GM19023 (cell line): ENCODE data around the gene SRGAP2B.
"Not testable (repeated sequence)": the region's sequence is repeated elsewhere in the genome, so short reads cannot be mapped to it uniquely, and the experiment has no call there.

Experiments used
- ATAC-seq: cut with Tn5 transposase; IDR thresholded peaks from one replicate; pipeline ENCODE4 v1.9.1; 2021; ENCODE audit warnings: mild to moderate bottlenecking, moderate library complexity; ENCODE audit not compliant: unreplicated experiment

The SRGAP2B gene

DNA sequence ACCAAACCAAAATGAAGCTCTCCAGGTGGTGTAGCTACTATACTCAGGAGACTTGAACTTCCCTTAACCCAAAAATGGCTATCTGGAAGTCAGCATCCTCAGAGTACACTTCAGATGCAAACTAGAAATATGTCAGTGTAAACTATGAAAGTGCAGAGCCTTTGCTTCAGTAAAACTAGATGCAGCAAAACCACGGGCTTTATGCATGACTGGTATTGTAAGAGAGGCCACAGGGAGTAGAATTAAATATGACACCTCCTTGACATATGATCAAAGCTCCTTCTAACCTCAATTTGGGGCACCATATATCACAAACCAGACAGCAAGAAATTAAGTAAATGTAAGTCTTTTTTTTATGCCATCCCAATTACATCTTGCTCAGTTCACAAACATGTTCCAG is 47.6 kb downstream of the SRGAP2B start:
- ATAC-seq = not testable (repeated sequence)

DNA sequence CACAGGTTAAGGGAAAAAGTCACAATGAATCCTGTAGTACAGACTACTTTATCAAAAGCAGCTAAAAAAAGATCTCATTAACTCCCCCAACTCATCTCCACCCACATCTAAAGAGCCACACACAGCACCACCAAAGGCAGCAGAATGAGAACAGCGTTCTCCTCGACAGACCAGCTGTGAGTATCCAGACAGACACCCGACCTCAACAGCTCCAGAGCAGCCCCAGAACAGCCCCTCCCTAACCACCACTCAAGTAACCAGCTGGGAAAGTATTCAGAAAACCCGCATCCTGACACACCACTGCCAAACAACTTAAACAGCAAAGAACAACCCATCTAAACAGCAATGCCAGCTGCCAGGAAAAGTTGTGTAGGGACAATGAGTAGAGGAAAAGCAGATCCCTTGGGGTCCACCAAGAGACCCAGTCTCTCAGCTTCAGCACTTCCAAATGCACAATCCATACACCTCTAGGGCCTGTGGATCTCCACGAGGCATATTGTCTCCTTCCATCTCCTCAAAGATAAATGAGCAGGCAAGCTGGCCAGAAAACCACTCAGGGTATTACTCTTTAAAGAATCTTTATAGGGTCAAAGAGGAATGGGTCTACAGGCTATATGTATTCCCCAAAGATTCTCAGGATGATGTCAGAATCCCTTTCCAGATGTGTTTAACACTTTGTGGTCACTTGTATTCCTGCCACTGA is 49.4 kb downstream of the SRGAP2B start:
- ATAC-seq = not testable (repeated sequence)

DNA sequence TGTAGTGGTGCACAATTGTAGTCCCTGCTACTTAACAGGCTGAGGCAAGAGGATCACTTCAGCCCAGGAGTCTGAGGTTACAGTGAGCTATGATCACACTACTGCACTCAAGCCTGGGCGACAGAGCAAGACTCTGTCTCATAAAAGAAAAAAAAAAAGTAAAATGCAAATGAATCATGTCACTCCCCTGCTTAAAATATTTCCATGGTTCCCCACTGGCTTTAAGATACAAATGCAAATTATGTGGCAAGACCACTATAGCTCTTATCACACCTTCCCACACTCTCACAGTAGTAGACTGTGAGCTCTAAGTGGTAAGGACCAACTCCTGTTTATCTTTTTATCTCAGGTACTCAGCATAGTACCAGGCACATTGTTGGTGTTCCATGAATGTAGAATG is 53.6 kb downstream of the SRGAP2B start:
- ATAC-seq = peak; percentile 70

DNA sequence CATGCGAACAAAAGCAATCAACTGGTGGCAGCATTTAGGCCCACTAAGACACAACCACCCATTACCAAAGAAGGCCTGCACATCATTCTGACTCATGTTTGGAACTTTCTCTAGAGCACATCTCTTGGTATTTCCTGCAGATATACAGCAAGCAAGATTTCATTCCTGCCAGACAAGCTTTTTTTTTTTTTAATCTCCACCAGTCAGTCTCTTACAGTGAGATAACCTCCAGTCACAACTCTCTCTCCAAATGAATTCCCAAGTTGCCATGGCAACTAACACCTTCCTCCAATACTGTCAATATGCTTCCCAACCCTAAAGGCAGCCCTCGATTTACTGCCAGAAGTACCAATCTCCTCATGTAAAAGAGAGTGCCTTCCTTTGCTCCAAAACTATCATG is 59.1 kb downstream of the SRGAP2B start:
- ATAC-seq = not testable (repeated sequence)

DNA sequence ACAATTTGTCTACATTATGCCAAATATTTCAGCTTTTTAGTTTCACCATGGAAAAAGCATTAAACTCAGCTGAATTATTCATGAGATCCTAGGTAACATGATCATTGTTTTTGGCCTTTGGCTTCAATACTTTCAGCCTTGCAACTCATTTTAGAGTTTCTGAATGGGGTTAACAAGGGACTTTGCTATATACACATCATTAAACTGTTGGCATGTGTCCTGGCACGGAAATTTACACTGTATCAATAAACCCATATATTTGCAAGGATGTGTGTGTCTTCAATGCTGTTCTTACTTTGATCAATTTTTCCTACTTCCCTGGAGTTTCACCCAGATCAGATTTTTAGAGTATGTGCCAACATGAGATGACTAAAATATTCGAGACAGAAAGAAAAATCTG is 61.6 kb downstream of the SRGAP2B start:
- not testable (repeated sequence) for ATAC-seq

DNA sequence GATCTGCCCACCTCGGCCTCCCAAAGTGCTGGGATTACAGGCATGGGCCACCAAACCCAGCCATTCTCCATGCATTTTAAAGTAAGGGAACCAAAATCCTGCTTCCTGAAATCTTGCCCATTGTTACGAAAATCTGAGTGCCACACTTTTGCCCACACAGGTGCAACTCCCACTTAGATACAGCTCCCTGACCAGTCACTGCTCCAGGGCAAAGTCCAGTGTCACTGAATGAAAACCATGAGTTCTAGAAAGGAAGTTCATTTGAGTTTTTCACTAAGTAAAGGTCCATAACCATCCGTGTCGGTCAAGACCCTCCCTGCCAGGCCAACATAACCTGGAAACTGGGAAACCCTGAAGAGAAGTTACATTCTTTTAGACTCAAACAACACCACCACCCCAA is 67.9 kb downstream of the SRGAP2B start:
- ATAC-seq = not testable (repeated sequence)

DNA sequence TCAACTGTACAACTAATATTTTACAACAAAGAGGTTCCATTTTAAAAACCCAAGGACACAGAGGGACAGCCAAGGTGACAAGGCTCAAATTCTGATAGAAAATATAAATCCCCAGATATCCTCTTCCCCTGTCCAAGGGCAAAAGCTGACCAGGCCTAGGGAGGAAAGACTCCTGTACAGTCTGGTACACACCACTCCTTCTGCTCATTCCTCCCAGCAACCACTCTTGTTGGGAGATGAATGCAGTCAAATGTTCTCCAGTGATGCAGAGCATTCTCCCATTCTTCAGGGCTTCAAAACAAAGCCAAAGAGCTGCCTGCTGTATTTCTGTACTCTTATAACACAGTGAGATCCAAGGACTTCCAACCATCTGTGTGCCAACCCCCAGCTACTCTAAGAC is 69.8 kb downstream of the SRGAP2B start:
- not testable (repeated sequence) for ATAC-seq

DNA sequence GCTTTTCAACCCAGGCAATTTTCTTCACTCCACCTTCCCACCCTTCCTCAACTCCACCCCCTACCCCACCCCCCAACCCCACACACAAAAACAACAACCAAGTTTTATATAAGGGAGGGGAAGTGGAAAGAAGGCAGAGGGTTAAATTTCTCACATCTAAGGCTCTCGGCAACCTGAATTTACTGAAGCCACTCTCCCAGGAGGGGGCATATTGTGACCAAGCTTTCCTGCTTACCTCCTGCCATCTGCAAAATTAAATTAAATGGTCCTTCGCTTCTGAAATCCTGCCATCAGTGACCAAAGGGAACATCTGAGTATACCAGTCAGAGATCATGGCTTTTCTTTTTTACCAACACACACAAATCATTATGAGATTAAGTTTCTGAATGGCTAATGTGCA is 72.9 kb downstream of the SRGAP2B start:
- ATAC-seq = not testable (repeated sequence)

DNA sequence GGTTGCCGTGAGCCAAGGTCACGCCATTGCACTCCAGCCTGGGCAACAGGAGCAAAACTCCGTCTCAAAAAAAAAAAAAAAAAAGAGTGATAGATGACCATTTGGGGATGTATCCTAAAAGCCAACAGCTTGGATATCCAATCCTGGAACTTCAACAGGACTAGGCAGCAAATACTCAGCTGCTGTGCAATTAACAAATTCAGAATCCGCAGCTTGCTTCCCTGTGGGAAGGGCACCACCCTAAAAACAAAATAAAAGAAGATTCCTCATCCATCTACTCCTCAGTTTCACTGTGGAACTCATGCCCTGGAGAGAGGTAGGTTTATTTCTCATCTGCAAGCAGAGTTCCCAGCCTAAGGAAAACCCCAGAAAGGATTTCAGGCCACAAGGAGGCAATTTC is 73.4 kb downstream of the SRGAP2B start:
- ATAC-seq = not testable (repeated sequence)

DNA sequence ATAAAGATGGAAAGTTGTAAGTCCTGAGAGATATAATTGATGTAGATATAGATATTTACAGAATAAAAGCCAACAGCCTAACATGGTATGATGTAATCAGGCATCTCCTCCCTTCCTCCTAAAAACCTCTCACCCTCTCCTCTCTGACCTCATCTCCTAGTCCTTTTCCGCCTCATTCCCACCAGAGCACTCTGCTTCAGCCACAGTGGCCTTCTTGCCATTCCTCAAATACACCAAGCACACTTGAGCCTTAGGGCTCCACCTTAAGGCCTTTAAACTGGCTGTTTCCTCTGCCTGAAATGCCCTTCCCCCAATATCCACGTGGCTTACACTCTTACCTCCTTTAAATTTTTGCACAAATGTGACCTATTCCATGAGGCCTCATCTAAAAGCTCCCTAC is 75.4 kb downstream of the SRGAP2B start:
- not testable (repeated sequence) for ATAC-seq

DNA sequence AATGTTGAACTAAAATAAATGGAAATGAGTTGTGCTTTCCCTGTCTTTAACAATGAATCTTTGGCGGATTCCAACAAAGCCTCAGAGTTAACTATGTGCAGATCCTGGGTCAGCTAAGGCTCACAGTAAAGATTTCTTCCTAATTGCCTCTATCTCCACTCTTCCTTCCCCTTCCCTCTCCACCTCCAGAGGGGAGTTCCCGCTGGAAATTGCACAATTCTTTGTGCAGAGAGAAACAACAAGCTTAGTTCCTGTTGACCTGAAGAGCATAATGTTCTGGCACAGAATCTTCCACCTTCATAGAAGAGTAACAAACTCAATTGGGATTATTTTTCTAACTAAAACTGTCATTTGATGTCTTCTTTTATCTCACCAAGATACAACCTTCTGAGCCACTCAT is 77.4 kb downstream of the SRGAP2B start:
- ATAC-seq = not testable (repeated sequence)

DNA sequence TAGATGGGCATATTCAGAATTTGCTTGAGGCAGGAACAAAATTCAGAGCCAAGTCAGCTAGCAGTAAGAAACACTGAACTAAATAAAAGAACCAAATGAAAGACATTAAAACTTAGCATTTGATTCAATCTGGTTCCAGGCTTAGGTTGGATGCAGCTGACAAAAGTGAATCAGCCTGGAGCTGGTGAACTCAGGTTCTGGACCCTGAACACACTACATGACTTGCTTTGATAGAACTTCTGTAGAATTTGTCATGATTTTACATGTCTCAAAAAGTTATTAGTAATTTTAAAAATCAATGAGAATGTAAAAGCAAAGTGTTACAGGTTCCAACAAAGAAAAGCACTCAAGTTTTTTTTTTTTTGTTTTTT is 78.7 kb downstream of the SRGAP2B start:
- not testable (repeated sequence) for ATAC-seq

DNA sequence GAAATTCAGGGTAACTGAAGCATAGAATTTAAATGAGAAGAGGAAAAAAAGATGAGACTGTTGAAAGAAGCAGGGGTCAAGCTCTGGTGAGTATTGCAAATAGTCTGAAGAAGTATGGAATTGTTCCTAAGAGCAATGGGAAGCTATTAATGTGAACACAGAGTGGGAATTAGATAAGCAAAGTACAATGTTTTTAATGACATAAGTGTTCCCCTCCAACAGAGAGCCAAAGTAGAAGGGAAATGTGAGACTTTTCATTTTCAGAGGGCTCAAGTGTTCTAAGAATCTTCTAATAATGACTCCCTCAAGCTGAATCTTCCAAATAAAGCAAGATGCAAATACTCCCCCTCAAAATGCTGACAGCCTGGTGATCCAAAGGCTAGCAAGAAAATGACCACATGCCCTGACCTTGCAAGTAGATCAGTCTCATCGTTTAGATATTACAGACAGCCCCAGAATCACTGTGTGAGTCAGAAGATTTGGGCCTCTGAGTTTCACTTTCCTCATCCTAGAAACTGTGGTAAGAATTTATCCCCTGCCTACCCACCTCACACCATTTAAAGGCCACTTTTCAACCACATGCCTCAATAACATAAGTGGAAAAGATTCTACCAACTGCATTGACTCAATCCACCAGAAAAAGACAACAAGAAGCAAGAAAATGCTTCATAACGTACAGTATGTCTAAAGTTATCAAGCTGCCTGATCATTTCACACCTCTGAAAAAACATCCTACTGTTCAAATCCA is 79.2 kb downstream of the SRGAP2B start:
- peak; percentile 56 for ATAC-seq

DNA sequence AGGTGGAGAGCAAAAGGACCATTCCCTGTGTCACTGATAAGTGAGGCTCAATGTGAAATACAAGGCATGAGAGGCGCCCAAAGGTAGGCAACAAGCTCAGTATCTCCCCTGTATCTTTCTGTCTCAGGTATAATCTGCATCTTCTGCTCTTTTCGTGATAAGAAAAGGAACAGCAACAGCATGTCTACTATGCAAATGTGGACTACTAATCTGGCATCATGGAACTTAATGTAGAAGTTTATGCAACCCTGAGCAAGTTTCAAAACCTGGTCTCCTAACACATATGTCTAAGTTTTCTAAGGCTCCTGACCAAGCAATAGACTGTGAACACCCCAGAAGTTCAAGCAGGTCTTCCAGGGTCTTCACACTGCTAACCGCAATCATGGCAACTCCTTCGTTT is 81.8 kb downstream of the SRGAP2B start:
- ATAC-seq = not testable (repeated sequence)

DNA sequence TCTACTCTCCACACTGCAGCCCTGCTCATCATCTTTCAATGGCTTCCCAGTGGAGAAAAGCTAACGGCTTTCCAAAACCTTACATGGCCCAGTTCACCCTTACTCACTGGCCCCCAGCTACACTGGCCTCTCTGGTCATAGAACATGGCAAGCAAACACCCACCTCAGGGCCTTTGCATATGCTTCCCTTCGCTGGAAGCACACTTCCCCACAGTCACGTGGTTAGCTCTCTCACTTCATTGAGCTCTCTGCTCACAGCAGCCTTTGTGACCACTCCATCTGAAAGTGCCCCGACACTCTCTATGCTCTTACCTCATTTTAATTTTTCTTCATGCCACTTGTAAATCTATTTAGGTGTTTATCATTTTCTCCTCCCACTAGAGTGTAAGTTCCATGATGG is 83.3 kb downstream of the SRGAP2B start:
- not testable (repeated sequence) for ATAC-seq

DNA sequence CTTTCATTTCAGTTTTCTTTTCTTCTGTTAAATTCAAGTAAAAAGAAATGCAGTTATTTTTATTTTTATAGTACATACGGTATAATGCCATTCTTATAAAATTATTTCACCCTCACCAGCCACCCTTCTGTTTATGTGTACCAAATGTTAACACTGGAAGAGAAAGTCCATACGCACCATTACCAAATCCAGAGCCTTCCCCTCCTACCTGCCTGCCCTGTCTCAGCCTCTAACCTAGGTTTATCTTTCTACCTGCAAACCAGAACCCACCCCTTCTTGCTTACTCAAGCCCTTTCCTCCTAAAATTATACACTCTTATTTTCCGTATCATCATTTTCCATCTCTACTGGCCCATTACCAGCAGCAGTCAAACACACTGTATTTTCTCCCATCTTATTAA is 84.5 kb downstream of the SRGAP2B start:
- not testable (repeated sequence) for ATAC-seq

DNA sequence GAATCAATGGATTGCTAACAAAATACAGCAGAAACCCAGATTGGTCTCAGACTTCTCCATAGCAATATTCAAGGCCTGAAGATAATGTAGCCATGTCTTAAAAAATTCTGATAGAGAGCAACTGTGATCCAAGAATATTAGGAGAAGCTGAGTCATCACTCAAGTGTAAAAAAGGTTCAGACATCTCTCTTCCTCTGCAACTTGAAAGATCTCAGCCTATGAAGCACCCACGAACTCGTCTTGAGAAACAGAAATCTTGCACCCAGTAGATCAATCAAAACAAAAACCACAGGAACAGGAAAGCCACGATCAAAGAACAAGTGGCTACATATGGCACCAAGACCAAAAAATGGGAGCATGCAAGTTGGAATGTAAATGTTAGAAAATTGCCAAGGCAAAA is 85.2 kb downstream of the SRGAP2B start:
- not testable (repeated sequence) for ATAC-seq

DNA sequence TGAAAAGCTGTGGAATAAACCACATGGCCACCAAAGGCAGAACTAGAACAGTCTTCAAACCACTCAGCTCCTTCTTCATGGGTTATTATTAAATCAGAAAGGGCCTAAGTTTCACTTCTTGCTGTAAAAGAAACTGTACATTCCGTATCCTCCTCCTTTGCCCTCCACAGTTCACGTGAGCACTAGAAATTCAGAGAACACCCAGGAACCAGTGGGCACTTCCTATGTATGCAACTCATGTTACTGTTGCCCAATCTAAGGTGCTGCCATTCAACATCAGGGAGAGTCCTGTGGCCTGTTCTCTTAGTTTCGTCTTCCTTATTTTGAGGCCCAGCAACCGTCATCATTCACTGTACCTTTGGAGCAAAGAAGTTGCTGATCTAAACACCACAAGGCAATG is 86.7 kb downstream of the SRGAP2B start:
- not testable (repeated sequence) for ATAC-seq

DNA sequence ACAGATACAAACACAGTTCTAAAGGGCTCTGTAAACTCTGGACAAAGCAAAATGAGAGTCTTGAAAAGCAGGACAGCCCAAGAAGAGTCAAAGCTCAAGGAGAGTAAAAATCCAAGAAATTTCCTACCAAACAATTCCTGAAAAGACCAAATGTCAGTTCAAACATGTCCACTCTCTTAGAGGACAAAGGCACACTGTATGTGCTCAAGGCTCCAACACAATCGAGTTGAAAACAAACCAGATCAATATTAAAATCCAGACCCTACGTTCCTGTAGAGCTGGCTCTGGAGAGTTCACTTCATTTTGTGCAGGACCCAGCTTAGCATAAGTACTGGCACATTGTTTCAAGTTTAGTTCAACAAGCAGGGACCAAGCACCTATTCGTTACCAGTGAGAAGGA is 90.0 kb downstream of the SRGAP2B start:
- ATAC-seq = not testable (repeated sequence)

DNA sequence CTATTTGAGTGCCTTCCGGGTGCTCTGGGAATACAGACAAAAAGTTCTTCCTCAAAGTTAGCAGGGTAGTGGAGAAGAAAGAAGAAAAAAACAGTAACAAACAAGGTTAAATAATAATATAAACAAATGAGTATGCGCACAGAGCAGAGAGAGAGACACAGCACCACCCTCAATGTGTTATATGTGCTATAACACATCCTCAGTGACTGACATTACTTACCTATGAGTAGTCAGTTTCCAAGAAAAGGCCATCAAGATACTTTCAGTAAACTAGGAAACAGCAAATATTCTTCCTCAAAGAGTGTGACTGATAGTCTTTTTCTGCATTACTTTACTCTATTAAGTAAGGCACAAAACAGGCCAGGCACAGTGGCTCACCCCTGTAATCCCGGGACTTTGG is 93.7 kb downstream of the SRGAP2B start:
- ATAC-seq = not testable (repeated sequence)

DNA sequence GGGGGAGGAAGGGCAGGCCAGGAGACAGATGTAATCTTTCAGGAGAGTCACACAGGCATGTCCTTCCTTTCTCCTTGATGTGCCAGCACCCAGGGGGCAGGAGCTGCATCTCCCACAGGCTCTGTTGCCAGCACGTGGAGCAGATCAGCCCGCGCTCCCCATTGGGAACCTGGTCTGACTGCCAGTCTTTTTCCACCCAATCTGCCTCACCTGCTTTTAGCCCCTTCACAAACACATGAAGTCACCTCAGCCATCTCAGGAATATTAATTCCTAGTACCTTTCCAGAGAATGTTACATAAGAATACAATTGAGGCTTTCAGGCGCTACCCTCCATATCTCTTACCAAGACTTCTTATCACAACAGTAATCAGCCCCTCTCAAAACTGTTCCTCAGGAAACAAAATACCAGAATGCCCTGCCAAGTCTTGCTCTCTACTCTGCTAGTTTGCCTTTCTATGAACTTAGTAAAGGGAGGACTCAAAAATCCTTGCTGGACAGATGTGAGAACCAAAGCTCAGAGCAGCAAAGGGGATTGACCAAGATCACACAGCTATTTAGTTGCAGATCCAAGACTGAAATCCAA is 94.3 kb downstream of the SRGAP2B start:
- not testable (repeated sequence) for ATAC-seq
